Large intestine (tissue), 1 donor: ENCODE measurements around the gene SMG5. TPM values are rescaled to one million over a fixed set of nuclear protein-coding genes. Genes with fewer than 3 reads are reported as not detected.

Source experiments
- polyA plus RNA-seq: library from polyadenylated mRNA; unstranded; fragments of 120-200 nt; gene quantifications from one replicate; pipeline ENCODE4 v1.2.1, GENCODE V29; 2013

Gene SMG5
- polyA plus RNA-seq, 1 donor = 57.3 TPM

Other genes starting within 250 kb of the SMG5 start
- 43.9 TPM for gene UBQLN4, start 229.0 kb downstream of the SMG5 start, polyA plus RNA-seq
- 64.0 TPM for gene LAMTOR2, start 228.0 kb downstream of the SMG5 start, polyA plus RNA-seq
- gene RAB25, start 221.7 kb downstream of the SMG5 start, polyA plus RNA-seq = 174 TPM
- gene MEX3A, start 200.4 kb downstream of the SMG5 start, polyA plus RNA-seq = 8.4 TPM
- gene LMNA, start 168.1 kb downstream of the SMG5 start, polyA plus RNA-seq = 138 TPM
- gene SEMA4A, start 129.2 kb downstream of the SMG5 start, polyA plus RNA-seq = 6.4 TPM
- gene SLC25A44, start 88.7 kb downstream of the SMG5 start, polyA plus RNA-seq = 35.4 TPM
- 63.4 TPM for gene PMF1, start 69.8 kb downstream of the SMG5 start, polyA plus RNA-seq
- 5.8 TPM for gene BGLAP, start 40.6 kb downstream of the SMG5 start, polyA plus RNA-seq
- 12.9 TPM for gene PAQR6, start 34.8 kb downstream of the SMG5 start, polyA plus RNA-seq
- gene TMEM79, start 1.5 kb upstream of the SMG5 start, polyA plus RNA-seq = 7.3 TPM
- 170 TPM for gene GLMP, start 12.9 kb upstream of the SMG5 start, polyA plus RNA-seq
- gene VHLL, start 16.5 kb upstream of the SMG5 start, polyA plus RNA-seq = not detected
- 215 TPM for gene CCT3, start 55.5 kb upstream of the SMG5 start, polyA plus RNA-seq
- gene TSACC, start 55.7 kb upstream of the SMG5 start, polyA plus RNA-seq = 0.81 TPM
- 35.4 TPM for gene RHBG, start 86.4 kb upstream of the SMG5 start, polyA plus RNA-seq
- 25.0 TPM for gene MEF2D, start 217.9 kb upstream of the SMG5 start, polyA plus RNA-seq